ENCODE data around the gene TNNT1.

DNA sequence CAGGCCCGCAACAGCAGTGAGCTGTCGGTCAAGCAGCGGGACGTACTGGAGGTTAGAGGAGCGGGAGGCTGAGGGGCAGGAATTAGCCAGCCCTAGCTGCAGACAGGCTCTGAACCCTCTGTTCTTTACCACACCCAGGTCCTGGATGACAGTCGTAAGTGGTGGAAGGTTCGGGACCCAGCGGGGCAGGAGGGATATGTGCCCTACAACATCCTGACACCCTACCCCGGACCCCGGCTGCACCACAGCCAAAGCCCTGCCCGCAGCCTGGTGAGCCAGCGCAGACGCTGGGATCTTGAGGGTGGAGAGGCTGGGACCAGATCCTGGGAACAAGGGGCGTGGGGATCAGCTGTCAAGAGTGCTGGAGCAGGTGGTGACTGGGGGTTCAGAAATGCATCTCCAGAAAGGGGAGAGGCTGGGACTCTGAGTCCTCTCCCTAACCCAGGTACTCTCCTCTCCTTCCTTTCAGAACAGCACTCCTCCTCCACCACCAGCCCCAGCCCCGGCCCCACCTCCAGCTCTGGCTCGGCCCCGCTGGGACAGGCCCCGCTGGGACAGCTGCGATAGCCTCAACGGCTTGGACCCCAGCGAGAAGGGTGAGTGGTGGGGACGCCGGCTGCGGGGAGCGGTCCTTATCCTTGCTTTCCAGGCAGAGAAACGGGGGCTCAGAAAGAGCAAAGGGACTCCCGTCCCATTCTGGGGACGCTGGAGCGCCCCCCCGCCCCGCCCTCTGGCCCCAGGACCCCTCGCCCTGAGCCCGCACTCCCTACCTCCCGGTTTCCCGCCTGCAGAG, 62.9 kb downstream of the TNNT1 start:
- TF ChIP-seq, protein P1, sequence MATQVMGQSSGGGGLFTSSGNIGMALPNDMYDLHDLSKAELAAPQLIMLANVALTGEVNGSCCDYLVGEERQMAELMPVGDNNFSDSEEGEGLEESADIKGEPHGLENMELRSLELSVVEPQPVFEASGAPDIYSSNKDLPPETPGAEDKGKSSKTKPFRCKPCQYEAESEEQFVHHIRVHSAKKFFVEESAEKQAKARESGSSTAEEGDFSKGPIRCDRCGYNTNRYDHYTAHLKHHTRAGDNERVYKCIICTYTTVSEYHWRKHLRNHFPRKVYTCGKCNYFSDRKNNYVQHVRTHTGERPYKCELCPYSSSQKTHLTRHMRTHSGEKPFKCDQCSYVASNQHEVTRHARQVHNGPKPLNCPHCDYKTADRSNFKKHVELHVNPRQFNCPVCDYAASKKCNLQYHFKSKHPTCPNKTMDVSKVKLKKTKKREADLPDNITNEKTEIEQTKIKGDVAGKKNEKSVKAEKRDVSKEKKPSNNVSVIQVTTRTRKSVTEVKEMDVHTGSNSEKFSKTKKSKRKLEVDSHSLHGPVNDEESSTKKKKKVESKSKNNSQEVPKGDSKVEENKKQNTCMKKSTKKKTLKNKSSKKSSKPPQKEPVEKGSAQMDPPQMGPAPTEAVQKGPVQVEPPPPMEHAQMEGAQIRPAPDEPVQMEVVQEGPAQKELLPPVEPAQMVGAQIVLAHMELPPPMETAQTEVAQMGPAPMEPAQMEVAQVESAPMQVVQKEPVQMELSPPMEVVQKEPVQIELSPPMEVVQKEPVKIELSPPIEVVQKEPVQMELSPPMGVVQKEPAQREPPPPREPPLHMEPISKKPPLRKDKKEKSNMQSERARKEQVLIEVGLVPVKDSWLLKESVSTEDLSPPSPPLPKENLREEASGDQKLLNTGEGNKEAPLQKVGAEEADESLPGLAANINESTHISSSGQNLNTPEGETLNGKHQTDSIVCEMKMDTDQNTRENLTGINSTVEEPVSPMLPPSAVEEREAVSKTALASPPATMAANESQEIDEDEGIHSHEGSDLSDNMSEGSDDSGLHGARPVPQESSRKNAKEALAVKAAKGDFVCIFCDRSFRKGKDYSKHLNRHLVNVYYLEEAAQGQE (IDR thresholded peaks at IDR 0.05; ENCODE audit: low read depth), result no peak
- TF ChIP-seq CEBPB (IDR thresholded peaks at IDR 0.05) (no peak), YY1 (IDR thresholded peaks at IDR 0.05; ENCODE audit: low read depth) (no peak), RAD21 (IDR thresholded peaks at IDR 0.05; ENCODE audit: low read depth) (no peak), ZBTB7A (IDR thresholded peaks at IDR 0.05; ENCODE audit: low read depth) (no peak), USF1 (IDR thresholded peaks at IDR 0.05) (no peak), FOXM1 (IDR thresholded peaks at IDR 0.05; ENCODE audit: borderline replicate concordance, low read depth) (no peak), EP300 (IDR thresholded peaks at IDR 0.05; ENCODE audit: borderline replicate concordance) (no peak), NFIC (IDR thresholded peaks at IDR 0.05) (no peak), EGR1 (IDR thresholded peaks at IDR 0.05) (no peak)
- TF ChIP-seq, protein P2, sequence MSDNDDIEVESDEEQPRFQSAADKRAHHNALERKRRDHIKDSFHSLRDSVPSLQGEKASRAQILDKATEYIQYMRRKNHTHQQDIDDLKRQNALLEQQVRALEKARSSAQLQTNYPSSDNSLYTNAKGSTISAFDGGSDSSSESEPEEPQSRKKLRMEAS (IDR thresholded peaks at IDR 0.05), result no peak
